HK-2 (cell line): ENCODE results near the gene GOLT1B.
A peak's percentile ranks its signal among the peaks of the same experiment; 100 is the strongest.
"Not testable (repeated sequence)": the region's sequence is repeated elsewhere in the genome, so short reads cannot be mapped to it uniquely, and the experiment has no call there.

ENCODE experiments used
- DNase-seq: peaks from one replicate; pipeline ENCODE4 v3.0.0-alpha.2; 2018; ENCODE audit not compliant: unreplicated experiment

GOLT1B gene

GRCh38 chr12:21501258-21502163, at the start of gene GOLT1B, which contains the start of gene RECQL:
GOLT1B (plus strand) TSS chr12:21501789; CDS start chr12:21501924, 135 bp downstream.
RECQL (minus strand) TSS chr12:21501635; CDS start chr12:21499570, 2,065 bp downstream.
- DNase-seq: peak; percentile 92

GRCh38 chr12:21453312-21453852, 48.2 kb upstream of the GOLT1B start:
- no peak for DNase-seq

DNA sequence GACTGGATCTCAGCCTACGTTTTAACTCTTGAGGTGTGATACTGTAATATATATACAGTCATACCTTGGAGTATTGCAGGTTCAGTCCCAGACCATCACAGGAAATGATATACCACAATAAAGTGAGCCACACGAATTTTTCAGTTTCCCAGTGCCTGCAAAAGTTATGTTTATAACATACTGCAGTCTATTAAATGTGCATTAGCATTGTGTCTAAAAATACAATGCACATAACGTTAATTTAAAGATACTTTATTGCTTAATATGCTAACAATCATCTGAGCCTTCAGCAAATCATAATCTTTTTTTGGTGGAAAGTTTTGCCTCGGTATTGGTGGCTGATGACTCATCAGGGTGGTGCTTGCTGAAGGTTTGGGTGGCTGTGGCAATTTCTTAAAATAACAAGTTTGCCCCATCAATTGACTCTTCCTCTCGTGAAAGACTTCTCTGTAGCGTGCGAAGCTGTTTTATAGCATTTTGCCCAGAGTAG, 45.3 kb upstream of the GOLT1B start:
- DNase-seq: no peak

DNA sequence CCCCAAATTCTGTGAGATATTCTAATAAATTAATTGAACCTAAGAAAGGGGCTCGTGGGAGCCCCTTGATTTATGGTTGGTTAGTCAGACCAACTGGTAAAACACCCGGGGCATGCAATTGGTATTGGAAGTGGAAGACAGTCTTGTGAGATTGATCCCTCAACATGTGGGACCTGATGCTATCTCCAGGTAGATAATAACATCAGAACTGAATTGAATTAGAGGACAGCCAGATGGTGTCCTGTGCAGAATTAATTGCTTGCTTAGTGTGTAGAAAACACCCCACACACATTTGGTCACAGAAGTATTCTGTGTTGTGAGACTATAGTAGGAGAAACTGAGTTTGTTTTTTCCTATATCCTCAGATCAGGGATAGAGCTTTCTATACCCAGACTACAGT, 42.1 kb upstream of the GOLT1B start:
- DNase-seq: no peak

GRCh38 chr12:21467334-21467733, 34.3 kb upstream of the GOLT1B start:
- DNase-seq: not testable (repeated sequence)

GRCh38 chr12:21471294-21471693, 30.3 kb upstream of the GOLT1B start:
- DNase-seq: no peak

DNA sequence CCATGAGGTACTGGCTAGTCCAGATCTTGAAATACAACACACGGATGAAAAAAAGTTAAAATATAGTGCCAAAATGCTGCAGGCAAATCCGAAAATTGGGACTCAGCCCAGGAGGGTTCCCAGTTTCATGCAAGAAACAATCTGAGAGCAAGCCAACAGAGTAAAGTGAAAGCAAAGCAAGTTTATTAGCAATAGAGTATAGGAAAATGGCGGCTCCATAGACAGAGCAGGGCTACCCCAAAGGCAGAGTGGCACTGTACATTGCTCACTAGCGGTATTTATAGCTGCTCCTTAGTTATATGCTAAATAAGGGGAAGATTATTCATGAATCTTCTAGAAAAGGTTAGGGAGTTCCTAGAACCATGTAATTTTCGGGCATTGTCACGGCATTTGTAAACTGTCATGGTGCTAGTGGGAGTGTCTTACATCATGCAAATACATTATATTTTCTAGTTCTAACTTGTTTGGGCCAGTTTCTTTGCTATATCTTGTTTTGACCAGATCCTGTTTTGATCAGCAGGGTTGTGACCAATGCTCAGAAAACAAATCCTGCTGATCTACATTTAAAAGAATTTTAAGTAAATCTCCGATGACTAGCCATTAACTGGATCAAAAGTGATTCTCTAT, 29.3 kb upstream of the GOLT1B start:
- DNase-seq: no peak

DNA sequence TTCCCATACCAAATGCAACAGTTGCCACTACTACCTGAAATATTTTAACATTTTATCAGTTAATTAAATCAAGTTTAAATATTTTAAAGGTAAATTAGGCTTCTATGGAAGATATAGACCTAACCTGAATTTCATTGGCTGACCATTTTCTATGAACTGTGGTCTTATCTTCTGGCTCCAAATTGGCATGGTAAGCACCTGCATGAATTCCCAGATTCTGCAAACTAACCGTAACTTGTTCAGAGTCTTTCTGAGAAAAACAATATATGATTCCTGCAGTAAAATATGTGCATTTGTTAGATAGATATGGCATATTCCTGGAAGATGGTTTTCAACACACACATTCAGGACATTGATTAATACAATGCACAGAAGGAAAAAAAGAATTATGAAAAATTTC, 26.0 kb upstream of the GOLT1B start:
- no peak for DNase-seq

DNA sequence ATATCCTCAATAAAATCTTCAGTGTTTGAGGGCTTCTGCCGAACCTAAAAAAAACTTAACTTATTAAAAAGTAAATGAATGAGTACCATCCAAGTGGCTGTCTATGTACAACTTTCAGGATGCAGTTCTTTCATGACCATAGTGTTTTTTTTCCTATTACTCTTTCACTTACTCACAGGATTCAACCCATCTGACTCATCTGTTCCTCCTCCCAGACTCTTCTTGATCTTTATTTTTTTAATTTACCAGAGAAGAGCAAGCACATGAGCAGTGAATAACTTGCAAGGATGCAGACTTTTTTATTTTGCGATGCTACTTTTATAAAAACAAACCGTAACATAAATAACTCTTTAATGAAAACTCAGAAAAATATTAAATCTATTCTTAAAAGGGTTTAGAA, 24.6 kb upstream of the GOLT1B start:
- no peak for DNase-seq

DNA sequence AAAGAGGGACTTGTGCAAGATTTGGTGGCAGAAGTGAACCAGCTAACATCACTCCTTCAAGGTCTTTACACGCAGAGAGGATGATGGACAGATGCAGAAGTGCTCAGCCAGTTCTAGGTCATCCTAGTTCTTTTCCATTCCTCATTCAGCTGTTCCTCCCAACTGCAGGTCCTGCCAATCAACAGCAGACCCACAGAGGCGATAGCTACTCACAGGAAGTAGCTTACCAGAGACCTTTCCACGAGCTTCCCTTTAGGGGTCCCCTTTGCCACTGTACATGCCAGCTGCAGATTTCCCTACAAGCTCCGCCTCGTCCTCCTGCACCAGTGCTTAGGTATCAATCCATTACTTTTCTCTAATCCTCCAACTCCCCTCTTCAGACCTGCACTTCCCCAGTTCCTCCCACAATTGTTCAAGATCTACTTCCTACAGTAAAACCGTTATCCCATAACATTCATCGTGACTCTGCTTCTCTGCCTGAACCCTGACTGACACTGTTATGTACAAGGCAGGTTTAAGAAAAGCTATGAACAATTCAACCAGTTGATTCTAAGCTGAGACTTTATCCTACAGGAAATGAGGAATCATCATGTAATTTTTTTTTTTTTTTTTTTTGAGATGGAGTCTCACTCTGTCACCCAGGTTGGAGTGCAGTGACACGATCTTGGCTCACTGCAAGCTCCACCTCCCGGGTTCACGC, 22.7 kb upstream of the GOLT1B start:
- no peak for DNase-seq

- no peak for DNase-seq
These were observed 18.1 kb upstream of the GOLT1B start for GRCh38 chr12:21483531-21483930.

GRCh38 chr12:21485998-21486397, 15.6 kb upstream of the GOLT1B start:
- no peak for DNase-seq

DNA sequence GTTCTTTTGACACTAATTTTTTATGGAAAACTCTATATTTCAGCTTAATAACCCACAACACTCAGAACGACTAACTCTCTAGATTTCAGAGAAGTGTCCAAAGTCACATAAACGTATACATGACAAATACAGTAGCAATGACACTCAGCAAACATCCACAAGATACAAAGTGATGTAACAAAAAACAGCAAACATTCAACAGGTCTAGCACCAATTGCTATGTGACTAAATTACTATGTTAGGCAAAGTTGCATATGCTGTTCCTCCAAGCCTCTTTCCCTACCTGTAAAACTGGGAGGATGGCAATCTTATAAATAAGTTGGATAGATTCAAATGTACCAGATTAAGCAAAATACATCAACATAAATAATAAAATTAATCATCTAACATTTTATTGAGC, 1.8 kb upstream of the GOLT1B start:
- DNase-seq: no peak

GRCh38 chr12:21500786-21501257, 767 bp upstream of the GOLT1B start:
- DNase-seq: no peak

DNA sequence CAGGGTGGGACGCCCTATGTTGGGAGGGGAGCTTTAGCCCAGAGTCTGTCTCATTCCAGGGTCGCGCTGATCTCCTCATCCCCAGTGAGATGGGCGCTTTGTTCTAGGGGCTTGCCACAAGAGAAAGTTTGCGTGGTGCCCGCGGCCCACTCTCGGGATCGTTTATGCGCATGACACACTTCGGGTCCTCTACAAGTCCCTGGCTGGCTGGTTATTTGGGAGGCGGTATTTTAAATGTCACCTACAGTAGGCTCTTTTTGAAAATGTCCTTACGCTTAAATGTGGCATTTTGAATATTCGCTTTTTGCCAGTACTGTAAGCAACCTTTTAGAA, 541 bp downstream of the GOLT1B start:
- DNase-seq: no peak

DNA sequence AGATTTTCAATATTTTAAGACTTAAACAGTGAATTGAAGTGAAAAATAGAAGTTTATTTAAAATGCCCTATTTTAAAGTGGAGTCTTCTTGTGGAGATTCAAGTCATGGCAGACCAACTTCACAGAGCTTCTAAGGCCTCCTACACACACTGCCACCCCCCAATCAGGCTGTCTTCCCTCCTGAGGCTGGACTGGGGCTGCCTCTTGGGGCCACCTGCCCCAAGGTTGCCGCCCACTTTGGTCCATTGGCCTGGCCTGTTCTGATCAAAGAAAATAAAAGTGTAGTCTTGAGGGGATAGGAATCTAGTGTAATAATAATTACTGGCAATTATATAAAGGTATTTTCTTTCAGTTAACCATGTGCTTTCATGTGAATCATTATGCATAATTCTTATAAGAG, 1.3 kb downstream of the GOLT1B start:
- DNase-seq: no peak

DNA sequence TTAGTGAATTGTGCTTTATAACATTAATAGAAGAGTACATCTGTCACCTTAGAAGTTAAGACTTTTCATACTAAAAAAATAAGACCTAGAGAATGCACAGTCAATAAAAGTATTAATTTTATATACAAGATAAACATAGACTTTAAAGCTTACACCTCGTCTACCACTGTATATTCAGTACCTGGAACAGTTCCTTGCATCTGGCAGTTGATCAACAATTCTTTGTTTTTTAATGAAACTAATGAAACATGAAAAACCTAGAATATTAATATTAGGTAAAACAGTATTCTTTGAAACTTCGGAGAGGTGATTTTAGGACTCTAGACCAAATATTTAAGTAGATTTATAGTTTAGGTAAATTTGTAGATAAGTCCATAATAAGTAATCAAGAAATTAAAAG, 4.3 kb downstream of the GOLT1B start:
- no peak for DNase-seq

DNA sequence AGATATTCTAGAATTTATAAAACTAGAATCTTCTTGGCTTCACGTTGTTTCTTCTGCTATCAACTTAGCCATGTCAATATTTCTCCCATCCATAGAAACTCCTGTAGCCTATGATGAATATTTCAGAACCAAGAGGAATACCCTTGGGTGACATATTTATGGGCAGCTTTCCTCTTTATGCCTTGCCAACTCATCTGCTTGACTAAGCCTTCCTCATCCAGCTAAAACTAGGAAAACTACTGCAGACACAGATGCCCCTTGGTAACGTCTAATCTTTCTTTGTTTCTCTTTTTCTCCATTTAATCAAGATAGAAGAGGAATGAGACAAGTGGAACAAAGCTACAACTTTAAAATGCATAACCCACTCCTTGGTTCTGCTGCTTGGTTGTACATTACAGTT, 6.3 kb downstream of the GOLT1B start:
- DNase-seq: no peak

DNA sequence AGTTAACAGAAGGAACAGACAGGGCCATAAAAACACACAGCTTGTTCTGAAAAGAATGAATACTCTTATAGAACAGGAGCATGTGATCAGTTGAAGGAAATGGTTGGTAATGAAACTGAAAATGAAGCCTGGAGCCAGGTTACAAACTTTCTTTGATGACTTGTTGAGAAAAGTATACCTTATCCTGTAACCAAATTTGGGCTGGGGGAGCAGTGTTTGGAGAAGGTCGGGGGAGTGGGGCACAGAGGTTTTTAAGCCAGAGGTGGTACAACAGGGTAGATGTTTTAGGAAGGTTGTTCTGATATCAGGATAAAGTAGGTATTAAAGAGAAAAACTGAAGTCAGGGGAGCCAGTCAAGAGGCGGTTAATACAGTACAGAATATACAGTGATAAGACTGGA, 8.2 kb downstream of the GOLT1B start:
- DNase-seq: no peak

- DNase-seq: no peak
These were observed 14.7 kb downstream of the GOLT1B start for GRCh38 chr12:21516281-21516680.

- no peak for DNase-seq
These were observed 16.9 kb downstream of the GOLT1B start for GRCh38 chr12:21518451-21518850.

DNA sequence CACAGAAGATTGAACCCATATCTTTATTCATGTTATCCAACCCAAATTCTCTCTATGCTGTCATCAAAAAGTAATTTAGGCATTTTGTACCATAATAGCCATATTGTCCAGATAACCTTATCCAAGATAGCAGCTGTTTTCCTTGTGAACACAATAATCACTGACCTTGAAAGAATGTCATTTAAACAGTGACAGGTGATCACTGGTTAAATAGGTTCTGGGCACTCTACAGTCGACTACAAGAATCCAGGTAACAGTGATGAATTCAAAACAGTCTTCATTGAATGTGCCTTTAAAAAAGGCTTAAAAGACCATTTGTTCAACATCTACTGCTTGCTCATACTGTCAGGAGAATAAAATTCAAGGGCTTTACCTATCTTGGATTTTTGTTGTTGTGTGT, 20.0 kb downstream of the GOLT1B start:
- DNase-seq: no peak
